ENCODE measurements around the gene EIF3A. TPM values are rescaled to one million over a fixed set of nuclear protein-coding genes. Genes with fewer than 3 reads are reported as not detected.

Gene EIF3A
- total RNA-seq, 1 donor from 2014 or later = 159 TPM

DNA sequence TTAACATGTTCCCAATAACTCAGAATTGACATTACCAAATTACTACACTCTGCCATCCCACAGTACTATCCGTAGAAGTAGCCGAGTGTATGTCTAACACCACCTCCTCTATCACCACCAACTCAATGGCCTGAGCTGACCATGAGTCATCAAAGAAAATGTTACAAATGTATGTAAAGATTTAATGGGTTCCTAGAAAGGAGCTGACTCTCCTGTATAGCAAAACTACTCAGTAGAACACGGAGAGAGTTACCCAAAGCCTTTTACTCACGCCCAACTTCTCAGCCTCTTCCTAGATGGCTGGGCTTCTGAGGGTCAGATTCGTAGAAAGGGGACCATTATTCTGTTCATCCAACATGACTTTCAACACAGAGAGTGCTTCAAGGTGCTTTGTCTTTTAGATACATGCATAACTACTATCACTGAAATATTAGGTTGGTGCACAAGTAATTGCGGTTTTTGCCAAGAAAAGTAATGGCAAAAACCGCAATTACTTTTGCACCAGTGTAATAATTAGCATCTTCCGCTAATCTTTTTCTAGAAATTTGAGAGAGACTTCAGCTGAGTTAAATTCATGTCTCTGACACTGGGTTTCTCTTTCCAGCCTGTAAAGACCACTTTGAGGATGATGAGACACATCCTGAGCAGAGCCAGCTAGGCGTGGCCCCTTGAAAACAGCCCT lies 75.1 kb downstream of the EIF3A start:
- no peak for DNase-seq (ENCODE audit: low spot score)

DNA sequence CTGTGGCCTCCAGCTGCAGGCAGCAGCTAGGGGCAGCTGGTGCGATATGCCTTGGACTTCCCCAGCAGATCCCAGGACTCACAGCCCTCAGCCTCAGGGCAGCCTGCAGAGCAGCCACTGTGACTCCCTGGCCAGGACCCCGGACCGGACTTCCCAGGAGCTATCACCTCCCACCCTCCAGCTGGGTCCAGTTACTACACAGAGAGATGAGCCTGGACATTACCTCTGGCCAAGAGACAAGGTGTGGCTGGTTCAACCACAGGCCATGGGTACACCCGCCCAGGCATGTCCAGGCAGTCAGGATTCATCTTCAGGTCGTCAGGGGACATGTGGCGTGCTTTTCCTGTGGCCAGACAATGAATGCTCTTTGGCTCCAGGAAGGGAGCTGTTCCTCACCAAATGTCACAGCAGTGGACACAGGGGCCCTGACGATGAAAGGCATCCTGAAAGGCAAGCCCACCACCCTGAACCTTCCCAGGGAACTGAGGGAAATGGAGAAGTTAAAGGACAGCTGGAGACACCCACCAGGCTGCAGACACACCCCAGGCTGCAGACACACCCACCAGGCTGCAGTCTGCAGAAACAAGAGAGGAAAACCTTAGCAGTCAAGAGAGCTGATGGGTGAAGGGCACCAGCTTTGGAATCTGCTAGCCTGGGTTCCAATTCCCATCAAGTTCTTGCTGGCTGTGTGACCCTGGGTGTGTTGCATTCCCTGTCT lies 76.9 kb downstream of the EIF3A start:
- peak; percentile 84 for DNase-seq (ENCODE audit: low spot score)

DNA sequence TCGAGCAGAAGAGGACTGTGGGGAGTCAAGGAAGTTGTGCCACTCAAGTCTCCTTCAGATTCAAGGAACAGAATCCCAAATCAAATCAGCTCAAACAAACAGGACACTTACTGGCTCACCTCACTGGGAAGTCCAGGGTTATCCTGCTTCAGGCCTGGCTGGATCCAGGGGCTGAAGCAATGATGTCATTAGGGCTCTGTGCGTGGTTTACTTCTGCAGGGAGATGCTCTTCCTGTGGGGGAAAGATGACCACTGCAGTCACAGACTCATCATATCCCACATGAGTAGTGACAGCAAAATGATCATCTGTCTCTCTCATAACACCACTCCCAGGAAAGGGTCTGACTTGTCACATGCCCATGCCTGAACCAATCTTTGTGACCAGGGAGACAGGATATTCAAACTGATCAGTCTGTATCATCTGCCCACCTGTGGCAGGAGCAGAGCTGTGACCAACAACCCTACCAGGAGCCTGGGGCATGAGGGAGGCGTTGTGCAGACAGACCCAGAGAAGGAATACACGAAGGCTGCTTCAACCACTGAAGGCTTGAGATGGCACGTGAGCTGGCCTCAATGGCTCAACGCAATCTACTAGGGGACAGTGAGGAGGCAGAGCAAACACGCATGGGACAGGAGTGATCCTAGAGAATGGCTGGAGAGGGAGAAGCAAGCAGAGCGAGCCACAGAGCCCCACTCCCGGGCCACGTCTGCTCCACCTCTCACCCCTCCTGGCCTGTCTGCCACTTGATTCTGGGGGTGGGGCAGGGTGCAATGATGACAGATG lies 78.7 kb downstream of the EIF3A start:
- DNase-seq (ENCODE audit: low spot score) = peak; percentile 79

DNA sequence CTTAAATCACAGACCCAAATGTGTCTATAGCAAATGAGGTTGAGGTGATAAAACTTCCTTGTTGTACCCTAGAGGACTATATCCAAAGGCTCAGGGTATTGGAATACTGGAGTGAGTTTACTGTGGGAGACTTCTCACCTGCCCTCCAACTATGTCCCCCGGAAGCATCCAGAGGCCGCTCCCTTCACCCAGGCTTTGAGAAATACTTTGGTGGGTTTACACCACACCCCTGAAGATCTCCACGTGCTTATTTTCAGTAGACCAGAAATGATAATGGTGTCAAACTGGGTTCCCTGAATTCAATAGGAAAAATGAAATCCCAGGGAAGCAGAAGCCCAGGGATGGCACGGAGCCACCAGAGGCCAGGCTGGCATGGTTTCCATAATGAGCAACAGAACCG lies 82.4 kb downstream of the EIF3A start:
- DNase-seq (ENCODE audit: low spot score) = peak; percentile 57

DNA sequence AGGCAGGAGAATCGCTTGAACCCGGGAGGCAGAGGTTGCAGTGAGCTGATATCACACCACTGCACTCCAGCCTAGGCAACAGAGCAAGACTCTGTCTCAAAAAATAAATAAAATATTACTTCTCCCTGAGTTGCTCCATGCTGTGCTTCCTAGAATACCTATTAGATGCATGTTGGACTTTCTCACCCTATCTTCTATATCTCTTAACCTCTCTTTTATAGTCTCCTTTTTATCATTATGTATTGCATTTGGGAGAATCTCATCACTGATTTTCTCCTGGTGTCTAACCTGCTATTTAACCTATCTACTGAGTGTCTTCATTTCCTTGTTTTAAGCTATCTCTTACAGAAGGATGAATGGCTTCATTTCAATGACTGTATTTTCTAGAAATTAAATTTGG lies 83.2 kb downstream of the EIF3A start:
- no peak for DNase-seq (ENCODE audit: low spot score)

DNA sequence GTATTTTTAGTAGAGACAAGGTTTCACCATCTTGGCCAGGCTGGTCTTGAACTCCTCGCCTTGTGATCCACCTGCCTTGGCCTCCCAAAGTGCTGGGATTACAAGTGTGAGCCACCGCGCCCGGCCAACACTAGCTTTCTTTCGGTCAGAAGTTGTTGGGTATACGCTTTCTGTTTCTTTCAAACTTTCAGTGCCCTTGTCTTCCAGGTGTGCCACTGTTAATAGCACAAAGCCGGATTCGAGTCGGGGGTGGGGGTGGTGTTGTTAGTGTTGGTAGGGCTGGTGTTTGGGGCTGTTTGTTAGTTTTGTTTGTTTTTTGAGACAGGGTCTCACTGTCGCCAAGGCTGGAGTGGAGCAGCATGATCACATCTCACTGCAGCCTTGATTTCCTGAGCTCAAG lies 84.9 kb downstream of the EIF3A start:
- no peak for DNase-seq (ENCODE audit: low spot score)

DNA sequence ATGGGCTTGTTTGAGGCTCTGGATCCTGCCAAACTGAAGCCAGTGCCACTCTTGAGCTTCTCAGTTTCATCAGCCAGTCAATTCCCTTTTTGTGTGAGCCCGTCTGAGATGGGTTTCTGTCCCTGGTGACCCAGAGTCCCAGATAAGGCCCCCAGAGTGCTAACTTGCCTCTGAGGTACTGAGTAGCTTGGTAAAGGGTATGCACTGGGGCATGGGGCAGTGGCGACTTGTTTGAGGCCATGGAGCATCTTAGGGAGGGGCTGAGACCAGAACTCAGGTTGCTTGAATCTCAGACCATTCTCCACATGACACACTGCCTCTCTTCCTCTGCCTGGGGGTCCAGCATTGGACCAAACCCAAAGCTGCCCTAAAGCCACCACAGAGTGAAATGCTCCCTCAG lies 86.3 kb downstream of the EIF3A start:
- no peak for DNase-seq (ENCODE audit: low spot score)

DNA sequence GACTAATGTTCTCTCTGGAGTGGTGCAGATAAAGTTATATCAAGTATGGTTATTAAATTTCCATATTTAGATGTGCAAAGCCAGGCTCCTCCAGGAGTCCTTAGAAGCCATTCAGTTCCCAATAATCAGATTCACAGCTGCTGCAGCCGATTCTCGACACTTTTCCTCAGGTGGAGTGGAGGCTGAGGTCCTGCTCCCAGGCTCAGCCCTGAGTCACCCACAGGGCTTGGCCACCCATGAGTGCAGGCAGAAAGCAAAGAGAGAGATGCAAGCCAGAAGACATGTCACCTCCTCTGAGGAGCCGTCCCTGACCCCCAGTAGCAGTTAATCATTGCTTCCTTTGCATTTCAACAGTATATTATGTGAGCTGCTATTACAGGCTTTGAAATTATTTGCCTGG lies 87.4 kb downstream of the EIF3A start:
- DNase-seq (ENCODE audit: low spot score) = peak; percentile 65

DNA sequence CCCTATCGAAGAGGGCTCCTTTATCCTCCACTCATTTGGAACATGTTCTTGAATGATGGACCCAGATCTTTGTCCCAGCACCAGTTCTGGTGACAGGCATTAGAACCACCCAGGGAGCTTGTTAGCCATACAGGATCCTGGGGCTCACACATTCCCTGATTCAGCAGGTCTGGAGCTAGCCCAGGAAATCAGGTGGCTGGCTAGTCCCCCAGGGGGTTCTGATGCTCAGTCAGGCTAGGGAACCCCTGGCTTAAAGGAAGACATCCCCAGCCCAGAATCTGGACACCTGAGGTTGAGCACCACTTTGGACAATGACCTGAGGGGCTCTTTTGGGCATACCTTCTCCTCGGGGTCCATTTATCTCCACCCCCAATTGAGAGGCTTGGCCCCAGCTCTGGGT lies 88.1 kb downstream of the EIF3A start:
- DNase-seq (ENCODE audit: low spot score) = no peak

DNA sequence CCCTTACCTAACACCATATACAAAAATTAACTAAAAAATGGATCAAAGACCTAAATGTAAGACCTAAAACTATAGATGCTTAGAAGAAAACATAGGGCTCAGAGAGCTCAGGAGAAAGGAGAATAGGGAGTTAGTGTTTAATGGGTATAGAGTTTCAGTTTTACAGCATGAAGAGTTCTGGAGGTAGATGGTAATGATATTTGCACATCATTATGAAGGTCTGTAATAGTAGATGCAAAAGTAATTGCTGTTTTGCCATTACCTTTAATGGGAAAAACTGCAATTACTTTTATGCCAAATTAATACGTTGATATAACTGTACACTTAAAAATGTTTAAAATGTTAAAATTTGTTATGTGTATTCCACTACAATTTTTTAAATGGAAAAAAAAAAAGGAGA lies 90.3 kb downstream of the EIF3A start:
- no peak for DNase-seq (ENCODE audit: low spot score)

DNA sequence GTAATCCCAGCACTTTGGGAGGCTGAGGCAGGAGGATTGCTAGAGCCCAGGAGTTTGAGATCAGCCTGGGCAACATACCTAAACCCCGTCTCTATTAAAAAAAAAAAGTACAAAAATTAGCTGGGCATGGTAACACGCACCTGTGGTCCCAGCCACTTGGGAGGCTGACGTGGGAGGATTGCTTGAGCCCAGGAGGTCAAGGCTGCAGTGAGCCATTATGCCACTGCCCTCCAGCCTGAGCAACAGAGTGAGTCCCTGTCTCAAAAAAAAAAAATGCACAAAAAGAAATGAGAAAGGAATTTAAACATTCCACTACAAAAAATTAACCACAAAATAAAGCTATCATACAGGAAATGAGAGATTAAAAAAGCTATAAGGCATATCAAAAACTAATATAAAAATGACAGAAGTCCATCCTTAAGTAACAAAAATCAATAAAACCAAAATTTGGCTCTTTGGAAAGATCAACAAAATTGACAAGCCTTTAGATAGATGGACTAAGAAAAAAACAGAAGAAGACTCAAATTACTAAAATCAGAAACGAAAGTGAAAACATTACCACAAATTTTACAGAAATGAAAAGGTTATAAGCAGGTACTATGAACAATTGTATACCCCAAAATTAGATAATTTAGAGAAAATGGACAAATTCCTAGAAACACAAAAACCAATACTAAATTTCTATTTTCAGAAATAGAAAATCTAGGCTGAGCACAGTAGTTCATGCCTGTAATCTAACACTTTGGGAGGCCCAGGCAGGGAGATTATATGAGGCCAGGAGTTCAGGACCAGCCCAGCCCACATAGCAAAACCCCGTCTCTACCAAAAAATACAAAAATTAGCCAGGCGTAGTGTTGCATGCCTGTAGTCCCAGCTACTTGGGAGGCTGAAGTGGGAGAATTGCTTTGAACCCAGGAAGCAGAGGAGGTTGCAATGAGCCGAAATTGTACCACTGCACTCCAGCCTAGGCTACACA lies 93.5 kb downstream of the EIF3A start:
- DNase-seq (ENCODE audit: low spot score) = no peak

DNA sequence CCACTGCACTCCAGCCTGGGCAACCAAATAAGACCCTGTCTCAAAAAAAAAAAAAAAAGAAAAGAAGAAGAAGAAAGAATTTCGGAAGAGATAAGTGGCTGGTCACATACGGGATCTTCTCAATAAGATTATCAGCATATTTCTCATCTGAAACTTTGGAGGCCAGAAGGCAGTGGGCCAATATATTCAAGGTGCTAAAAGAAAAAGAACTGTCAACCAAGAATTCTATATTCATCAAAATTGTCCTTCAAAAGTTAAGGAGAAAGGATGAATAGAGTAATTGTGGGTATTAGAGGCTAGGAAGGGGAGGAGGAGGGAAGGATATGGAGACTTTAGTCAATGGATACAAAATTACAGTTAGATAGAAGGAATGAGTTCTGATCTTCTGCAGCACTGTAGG lies 95.0 kb downstream of the EIF3A start:
- DNase-seq (ENCODE audit: low spot score) = no peak

Other genes with a start within 250 kb of the EIF3A start
- gene NANOS1, start 51.1 kb downstream of the EIF3A start, total RNA-seq = 54.3 TPM
- 49.4 TPM for gene DENND10, start 23.3 kb upstream of the EIF3A start, total RNA-seq
- gene SFXN4, start 84.9 kb upstream of the EIF3A start, total RNA-seq = 18.5 TPM
- gene PRDX3, start 98.0 kb upstream of the EIF3A start, total RNA-seq = 141 TPM
- 20.2 TPM for gene GRK5, start 126.8 kb upstream of the EIF3A start, total RNA-seq

All from mesenteric fat pad (tissue), 1 donor.